WTC11 (cell line): ENCODE measurements around the gene EME2. TPM values are rescaled to one million over a fixed set of nuclear protein-coding genes. Genes with fewer than 3 reads are reported as not detected.

ENCODE experiments used
- ATAC-seq: fragments of 200-7000 bp; cut with Tn5 transposase; 2 replicates; pipeline ENCODE4 v1.10.0; 2021; ENCODE audit warnings: mild to moderate bottlenecking, moderate library complexity
- CTCF ChIA-PET: fragments of 300-600 bp; sonication (Branson Sonifier 250); formaldehyde crosslinking; loops from one replicate; lab custom pipeline; 2021; ENCODE audit warnings: antibody characterized with exemption; lab: Charles Lee
- POLR2A ChIA-PET: fragments of 350-600 bp; sonication (Branson Sonifier 250); formaldehyde crosslinking; loops from one replicate; lab custom pipeline; 2021; ENCODE audit warnings: antibody characterized with exemption; lab: Charles Lee
- DNase-seq: peaks from one replicate; pipeline ENCODE4 v3.0.0; 2021; ENCODE audit warnings: low spot score
- H3K27ac Mint-ChIP-seq: 2 replicates; pipeline ENCODE4 v1.8.0; 2021; ENCODE audit warnings: mixed read lengths
- H3K27me3 Mint-ChIP-seq: 2 replicates; pipeline ENCODE4 v1.8.0; 2021; ENCODE audit warnings: low read depth, mild to moderate bottlenecking, moderate library complexity, mixed read lengths
- H3K36me3 Mint-ChIP-seq: 2 replicates; pipeline ENCODE4 v1.8.0; 2021; ENCODE audit warnings: mixed read lengths
- H3K4me1 Mint-ChIP-seq: 2 replicates; pipeline ENCODE4 v1.8.0; 2022; ENCODE audit warnings: mixed read lengths
- H3K4me3 Mint-ChIP-seq: 2 replicates; pipeline ENCODE4 v1.8.0; 2021; ENCODE audit warnings: mild to moderate bottlenecking, moderate library complexity, mixed read lengths
- H3K9me3 Mint-ChIP-seq: 2 replicates; pipeline ENCODE4 v1.8.0; 2021; ENCODE audit warnings: mixed read lengths
- CREM ChIP-seq: sonication (generic); formaldehyde crosslinking; IDR thresholded peaks from 2 replicates; pipeline ENCODE4 v1.8.1; 2022; ENCODE audit warnings: mild to moderate bottlenecking, missing genetic modification reagents, moderate library complexity
- ELF4 ChIP-seq: sonication (generic); formaldehyde crosslinking; IDR thresholded peaks from 2 replicates; pipeline ENCODE4 v1.8.1; 2022; ENCODE audit warnings: low read depth, mild to moderate bottlenecking, moderate library complexity, missing genetic modification reagents
- MYBL2 ChIP-seq: sonication (generic); formaldehyde crosslinking; IDR thresholded peaks from 2 replicates; pipeline ENCODE4 v1.8.1; 2023; ENCODE audit warnings: mild to moderate bottlenecking, moderate library complexity, missing genetic modification reagents
- NR2C2 ChIP-seq: sonication (generic); formaldehyde crosslinking; IDR thresholded peaks from 2 replicates; pipeline ENCODE4 v1.8.0; 2022; ENCODE audit warnings: mild to moderate bottlenecking, missing genetic modification reagents
- PRDM15 ChIP-seq: sonication (generic); formaldehyde crosslinking; IDR thresholded peaks from 2 replicates; pipeline ENCODE4 v1.8.0; 2022; ENCODE audit warnings: missing genetic modification reagents
- PRRX2 ChIP-seq: fragments of 250-450 bp; sonication (Bioruptor Pico); IDR thresholded peaks from 2 replicates; pipeline ENCODE4 v1.8.0; 2021; ENCODE audit warnings: mild to moderate bottlenecking
- RELA ChIP-seq: sonication (generic); formaldehyde crosslinking; IDR thresholded peaks from 2 replicates; pipeline ENCODE4 v1.8.1; 2022; ENCODE audit warnings: missing genetic modification reagents, mild to moderate bottlenecking, borderline replicate concordance
- ZNF138 ChIP-seq: sonication (generic); formaldehyde crosslinking; conservative IDR thresholded peaks from 2 replicates; pipeline ENCODE4 v1.8.1; 2022; ENCODE audit warnings: mild to moderate bottlenecking, moderate library complexity, missing genetic modification reagents
- ZNF416 ChIP-seq: fragments of 250-450 bp; sonication (Bioruptor Pico); IDR thresholded peaks from 2 replicates; pipeline ENCODE4 v1.9.0; 2021; ENCODE audit warnings: mild to moderate bottlenecking, inconsistent platforms
- ZNF532 ChIP-seq: fragments of 250-450 bp; sonication (Bioruptor Pico); IDR thresholded peaks from 2 replicates; pipeline ENCODE4 v1.9.0; 2021; ENCODE audit warnings: mild to moderate bottlenecking, borderline replicate concordance
- ZNF671 ChIP-seq: fragments of 250-450 bp; sonication (Bioruptor Pico); IDR thresholded peaks from 2 replicates; pipeline ENCODE4 v1.8.0; 2021; ENCODE audit warnings: mild to moderate bottlenecking
- total RNA-seq: library from RNA; stranded (reverse); gene quantifications from 3 replicates; pipeline ENCODE4 v1.2.3, GENCODE V29; 2021
- TF ChIP-seq, protein P1 (sequence below): sonication (generic); formaldehyde crosslinking; IDR thresholded peaks from 2 replicates; pipeline ENCODE4 v1.8.1; 2022; ENCODE audit warnings: low read depth, missing genetic modification reagents, borderline replicate concordance
- TF ChIP-seq, protein P2 (sequence below): fragments of 200-600 bp; IDR thresholded peaks from 2 replicates; pipeline ENCODE4 v1.8.0; 2022; ENCODE audit warnings: antibody characterized with exemption
- TF ChIP-seq, protein P3 (sequence below): sonication (generic); formaldehyde crosslinking; IDR thresholded peaks from 2 replicates; pipeline ENCODE4 v1.8.1; 2022; ENCODE audit warnings: mild to moderate bottlenecking, missing genetic modification reagents, moderate library complexity, borderline replicate concordance
- TF ChIP-seq, protein P4 (sequence below): sonication (generic); formaldehyde crosslinking; IDR thresholded peaks from 2 replicates; pipeline ENCODE4 v1.8.0; 2023; ENCODE audit warnings: mild to moderate bottlenecking, missing genetic modification reagents
- TF ChIP-seq, protein P5 (sequence below): sonication (generic); formaldehyde crosslinking; IDR thresholded peaks from 2 replicates; pipeline ENCODE4 v1.8.0; 2022; ENCODE audit warnings: mild to moderate bottlenecking, missing genetic modification reagents

Gene EME2
- total RNA-seq, 1 experiment from 2014 or later: 23.2 TPM

- no peak for TF ChIP-seq PRDM15 (CRISPR knock-in tag)
- TF ChIP-seq, protein P1, sequence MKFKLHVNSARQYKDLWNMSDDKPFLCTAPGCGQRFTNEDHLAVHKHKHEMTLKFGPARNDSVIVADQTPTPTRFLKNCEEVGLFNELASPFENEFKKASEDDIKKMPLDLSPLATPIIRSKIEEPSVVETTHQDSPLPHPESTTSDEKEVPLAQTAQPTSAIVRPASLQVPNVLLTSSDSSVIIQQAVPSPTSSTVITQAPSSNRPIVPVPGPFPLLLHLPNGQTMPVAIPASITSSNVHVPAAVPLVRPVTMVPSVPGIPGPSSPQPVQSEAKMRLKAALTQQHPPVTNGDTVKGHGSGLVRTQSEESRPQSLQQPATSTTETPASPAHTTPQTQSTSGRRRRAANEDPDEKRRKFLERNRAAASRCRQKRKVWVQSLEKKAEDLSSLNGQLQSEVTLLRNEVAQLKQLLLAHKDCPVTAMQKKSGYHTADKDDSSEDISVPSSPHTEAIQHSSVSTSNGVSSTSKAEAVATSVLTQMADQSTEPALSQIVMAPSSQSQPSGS: no peak
- TF ChIP-seq MYBL2: no peak
- no peak for TF ChIP-seq ZNF532 (CRISPR knock-in tag)
- no peak for TF ChIP-seq NR2C2 (CRISPR knock-in tag)
- TF ChIP-seq ZNF671 (CRISPR knock-in tag): no peak
Measured at GRCh38 chr16:1768061-1768766, 4.4 kb upstream of the EME2 start (continued).

- DNase-seq (no peak), ATAC-seq (no peak)
- Mint-ChIP-seq H3K9me3 (no peaks in the 10 kb centered on the region), H3K36me3 (peaks cover 4% of the 10 kb centered on the region), H3K4me3 (no peak overlapping the region), H3K27me3 (no peaks in the 10 kb centered on the region; the same call in 1 of the 2 replicates), H3K4me1 (peaks cover 4% of the 10 kb centered on the region), H3K27ac (no peak overlapping the region)
- CTCF ChIA-PET: interaction anchor here (0.7 to 2.4 kb wide), 2 partner anchors 14 to 63 kb away, joined by 3 to 9 read pairs; partner anchors contain the start of genes NUBP2 and SPSB3
- POLR2A ChIA-PET: interaction anchor here (0.5 to 1.4 kb wide), 2 partner anchors 196 to 252 kb away, joined by 3 to 4 read pairs; partner anchors contain the start of gene RPS2
- no peak for TF ChIP-seq CREM (CRISPR knock-in tag)
- no peak for TF ChIP-seq ZNF138
- TF ChIP-seq, protein P2, sequence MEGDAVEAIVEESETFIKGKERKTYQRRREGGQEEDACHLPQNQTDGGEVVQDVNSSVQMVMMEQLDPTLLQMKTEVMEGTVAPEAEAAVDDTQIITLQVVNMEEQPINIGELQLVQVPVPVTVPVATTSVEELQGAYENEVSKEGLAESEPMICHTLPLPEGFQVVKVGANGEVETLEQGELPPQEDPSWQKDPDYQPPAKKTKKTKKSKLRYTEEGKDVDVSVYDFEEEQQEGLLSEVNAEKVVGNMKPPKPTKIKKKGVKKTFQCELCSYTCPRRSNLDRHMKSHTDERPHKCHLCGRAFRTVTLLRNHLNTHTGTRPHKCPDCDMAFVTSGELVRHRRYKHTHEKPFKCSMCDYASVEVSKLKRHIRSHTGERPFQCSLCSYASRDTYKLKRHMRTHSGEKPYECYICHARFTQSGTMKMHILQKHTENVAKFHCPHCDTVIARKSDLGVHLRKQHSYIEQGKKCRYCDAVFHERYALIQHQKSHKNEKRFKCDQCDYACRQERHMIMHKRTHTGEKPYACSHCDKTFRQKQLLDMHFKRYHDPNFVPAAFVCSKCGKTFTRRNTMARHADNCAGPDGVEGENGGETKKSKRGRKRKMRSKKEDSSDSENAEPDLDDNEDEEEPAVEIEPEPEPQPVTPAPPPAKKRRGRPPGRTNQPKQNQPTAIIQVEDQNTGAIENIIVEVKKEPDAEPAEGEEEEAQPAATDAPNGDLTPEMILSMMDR: no peak
- TF ChIP-seq ZNF416 (CRISPR knock-in tag): 0 out of 2 replicates have a peak, but pooled peaks have one; percentile 3
- TF ChIP-seq, protein P3, sequence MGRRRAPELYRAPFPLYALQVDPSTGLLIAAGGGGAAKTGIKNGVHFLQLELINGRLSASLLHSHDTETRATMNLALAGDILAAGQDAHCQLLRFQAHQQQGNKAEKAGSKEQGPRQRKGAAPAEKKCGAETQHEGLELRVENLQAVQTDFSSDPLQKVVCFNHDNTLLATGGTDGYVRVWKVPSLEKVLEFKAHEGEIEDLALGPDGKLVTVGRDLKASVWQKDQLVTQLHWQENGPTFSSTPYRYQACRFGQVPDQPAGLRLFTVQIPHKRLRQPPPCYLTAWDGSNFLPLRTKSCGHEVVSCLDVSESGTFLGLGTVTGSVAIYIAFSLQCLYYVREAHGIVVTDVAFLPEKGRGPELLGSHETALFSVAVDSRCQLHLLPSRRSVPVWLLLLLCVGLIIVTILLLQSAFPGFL: no peak
- TF ChIP-seq, protein P4, sequence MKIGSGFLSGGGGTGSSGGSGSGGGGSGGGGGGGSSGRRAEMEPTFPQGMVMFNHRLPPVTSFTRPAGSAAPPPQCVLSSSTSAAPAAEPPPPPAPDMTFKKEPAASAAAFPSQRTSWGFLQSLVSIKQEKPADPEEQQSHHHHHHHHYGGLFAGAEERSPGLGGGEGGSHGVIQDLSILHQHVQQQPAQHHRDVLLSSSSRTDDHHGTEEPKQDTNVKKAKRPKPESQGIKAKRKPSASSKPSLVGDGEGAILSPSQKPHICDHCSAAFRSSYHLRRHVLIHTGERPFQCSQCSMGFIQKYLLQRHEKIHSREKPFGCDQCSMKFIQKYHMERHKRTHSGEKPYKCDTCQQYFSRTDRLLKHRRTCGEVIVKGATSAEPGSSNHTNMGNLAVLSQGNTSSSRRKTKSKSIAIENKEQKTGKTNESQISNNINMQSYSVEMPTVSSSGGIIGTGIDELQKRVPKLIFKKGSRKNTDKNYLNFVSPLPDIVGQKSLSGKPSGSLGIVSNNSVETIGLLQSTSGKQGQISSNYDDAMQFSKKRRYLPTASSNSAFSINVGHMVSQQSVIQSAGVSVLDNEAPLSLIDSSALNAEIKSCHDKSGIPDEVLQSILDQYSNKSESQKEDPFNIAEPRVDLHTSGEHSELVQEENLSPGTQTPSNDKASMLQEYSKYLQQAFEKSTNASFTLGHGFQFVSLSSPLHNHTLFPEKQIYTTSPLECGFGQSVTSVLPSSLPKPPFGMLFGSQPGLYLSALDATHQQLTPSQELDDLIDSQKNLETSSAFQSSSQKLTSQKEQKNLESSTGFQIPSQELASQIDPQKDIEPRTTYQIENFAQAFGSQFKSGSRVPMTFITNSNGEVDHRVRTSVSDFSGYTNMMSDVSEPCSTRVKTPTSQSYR: no peak
- no peak for TF ChIP-seq RELA (CRISPR knock-in tag)
- TF ChIP-seq, protein P5, sequence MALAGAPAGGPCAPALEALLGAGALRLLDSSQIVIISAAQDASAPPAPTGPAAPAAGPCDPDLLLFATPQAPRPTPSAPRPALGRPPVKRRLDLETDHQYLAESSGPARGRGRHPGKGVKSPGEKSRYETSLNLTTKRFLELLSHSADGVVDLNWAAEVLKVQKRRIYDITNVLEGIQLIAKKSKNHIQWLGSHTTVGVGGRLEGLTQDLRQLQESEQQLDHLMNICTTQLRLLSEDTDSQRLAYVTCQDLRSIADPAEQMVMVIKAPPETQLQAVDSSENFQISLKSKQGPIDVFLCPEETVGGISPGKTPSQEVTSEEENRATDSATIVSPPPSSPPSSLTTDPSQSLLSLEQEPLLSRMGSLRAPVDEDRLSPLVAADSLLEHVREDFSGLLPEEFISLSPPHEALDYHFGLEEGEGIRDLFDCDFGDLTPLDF (CRISPR knock-in tag): no peak
- TF ChIP-seq ELF4 (CRISPR knock-in tag): no peak
- 0 out of 2 replicates have a peak, but pooled peaks have one; percentile 25 for TF ChIP-seq PRRX2 (CRISPR knock-in tag)
Measured at GRCh38 chr16:1768767-1769401, 3.7 kb upstream of the EME2 start.
